Placental pericyte (primary cell): Measurements from ENCODE around the gene EIF3A. TPM values are rescaled to one million over a fixed set of nuclear protein-coding genes. Genes with fewer than 3 reads are reported as not detected.

Experiments
- small RNA-seq: library from RNA; depleted of rRNA; stranded (forward); fragments of <200 nt; gene quantifications from one replicate; pipeline ENCODE3, GENCODE V24; 2012; ENCODE audit warnings: low replicate concordance
- total RNA-seq: library from RNA; depleted of rRNA; stranded (reverse); fragments of >200 nt; gene quantifications from 2 replicates; pipeline ENCODE4 v1.2.3, GENCODE V29; 2012

The EIF3A gene
- total RNA-seq: 147 and 166 TPM in 2 replicates

GRCh38 chr10:119080521-119081259 is at the start of gene EIF3A:
Gene EIF3A, minus strand, starts transcription at chr10:119080817. Its CDS starts 141 bp downstream, at chr10:119080676.

GRCh38 chr10:119103903-119104653 is 23.5 kb upstream of the EIF3A start, which contains the start of gene DENND10:
Gene DENND10, plus strand, starts transcription at chr10:119104113. Its CDS starts 30 bp downstream, at chr10:119104143.

GRCh38 chr10:119029613-119030420 is 50.8 kb downstream of the EIF3A start, which contains the start of gene NANOS1:
Gene NANOS1, plus strand, starts transcription at chr10:119029714. Its CDS starts 88 bp downstream, at chr10:119029802.

Small RNA genes lying within 50 kb of the gene (small RNA-seq; reads per million reads assigned to genes)
- gene AL355598.1: not detected
- 0.23 reads per million for gene RF00413
- gene SNORA19: 0.26 reads per million

Other genes starting within 250 kb of the EIF3A start
- 0.66 and 8.4 TPM in 2 replicates for gene NANOS1, start 51.1 kb downstream of the EIF3A start, total RNA-seq
- gene DENND10, start 23.3 kb upstream of the EIF3A start, total RNA-seq: 59.7 and 134 TPM in 2 replicates
- gene SFXN4, start 84.9 kb upstream of the EIF3A start, total RNA-seq: 11.6 and 17.5 TPM in 2 replicates
- 135 and 182 TPM in 2 replicates for gene PRDX3, start 98.0 kb upstream of the EIF3A start, total RNA-seq
- 33.9 and 52.8 TPM in 2 replicates for gene GRK5, start 126.8 kb upstream of the EIF3A start, total RNA-seq